Activated CD8-positive, alpha-beta memory T cell treated with anti-CD3 and anti-CD28 coated beads, Interleukin-2, amount 50 U/mL, for 1 hour (primary cell): ENCODE measurements around the gene SLC6A18.

ENCODE experiments used
- DNase-seq: peaks from one replicate; pipeline ENCODE4 v3.0.0-alpha.2; 2020; ENCODE audit errors: extremely low read depth

Gene SLC6A18

DNA sequence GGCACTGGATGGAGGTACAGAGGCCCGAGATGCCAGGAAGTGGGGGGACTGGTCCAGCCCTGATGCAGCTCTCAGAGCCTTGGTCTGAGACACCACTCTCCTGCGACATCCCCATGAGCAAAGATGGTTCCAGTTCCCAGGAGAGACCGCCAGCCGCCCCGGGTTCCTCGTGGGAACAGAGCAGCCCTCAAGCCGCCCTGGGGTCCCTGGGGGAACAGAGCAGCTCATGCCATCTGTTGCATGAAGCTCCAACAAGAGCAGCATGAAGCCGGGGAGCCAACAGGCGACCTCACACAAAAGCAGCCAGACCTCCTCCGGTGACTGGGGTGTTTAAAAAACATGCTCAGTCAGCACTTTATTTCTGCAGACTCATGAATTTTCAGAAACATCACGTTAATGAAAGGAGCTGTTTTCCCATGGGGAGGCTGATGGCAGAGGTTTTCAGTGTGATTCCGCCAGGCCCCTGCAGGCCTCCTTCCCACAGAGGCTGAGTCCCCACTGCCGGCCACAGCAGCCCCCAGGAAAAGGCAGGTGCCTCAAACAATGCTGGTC is 6.2 kb downstream of the SLC6A18 start:
- DNase-seq, result no peak

GRCh38 chr5:1232780-1233179 is 7.6 kb downstream of the SLC6A18 start:
- DNase-seq, result no peak

GRCh38 chr5:1235379-1235778 is 10.2 kb downstream of the SLC6A18 start:
- no peak for DNase-seq

DNA sequence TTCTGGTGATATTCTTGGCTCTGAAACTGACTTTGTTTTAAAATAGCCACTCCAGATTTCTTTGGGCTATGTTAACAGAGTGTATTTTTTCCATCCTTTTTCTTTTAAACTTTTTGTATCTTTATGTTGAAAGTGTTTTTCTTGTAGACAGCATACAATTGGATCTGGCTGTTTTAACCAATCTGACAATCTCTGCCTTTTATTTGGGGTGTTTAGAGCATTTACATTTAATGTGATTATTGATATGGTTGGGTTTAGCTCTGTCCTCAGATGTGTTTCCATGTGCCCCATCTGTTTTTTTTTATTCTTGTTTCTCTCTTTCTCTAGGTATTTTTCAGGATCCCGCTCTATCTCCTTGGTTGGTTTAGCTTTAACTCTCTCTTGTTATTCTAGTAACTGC is 10.7 kb downstream of the SLC6A18 start:
- DNase-seq, result no peak

- DNase-seq, result no peak
Measured at GRCh38 chr5:1239505-1240251, 14.5 kb downstream of the SLC6A18 start.

- no peak for DNase-seq
Measured at GRCh38 chr5:1240496-1241260, 15.5 kb downstream of the SLC6A18 start.

DNA sequence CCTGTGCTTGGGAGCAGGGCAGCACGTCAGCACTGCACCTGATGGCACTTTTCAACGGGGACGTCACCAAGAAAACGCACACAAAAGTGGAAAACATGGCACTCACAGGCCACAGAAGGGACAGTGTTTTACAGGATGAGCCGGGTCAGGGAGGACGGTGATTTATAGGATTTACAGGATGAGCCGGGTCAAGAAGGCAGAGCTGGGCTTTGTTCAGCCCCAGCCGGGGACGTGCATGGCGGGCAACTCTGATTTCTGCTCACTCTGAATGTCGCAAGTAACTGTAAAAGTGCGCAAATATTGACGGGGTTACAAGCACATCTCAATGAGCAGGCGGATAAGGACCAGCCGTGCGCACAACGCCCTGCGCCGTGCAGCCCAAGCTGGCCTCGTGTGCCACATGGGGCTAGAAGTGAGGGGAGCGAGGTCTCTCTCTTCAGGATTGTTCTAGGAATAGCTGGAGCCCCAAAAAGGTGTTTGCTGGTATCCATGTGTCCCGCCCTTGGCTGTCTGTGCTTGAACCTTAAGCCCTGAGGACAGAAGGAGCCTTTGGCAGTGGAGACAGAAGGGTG is 16.4 kb downstream of the SLC6A18 start:
- no peak for DNase-seq

- DNase-seq, result no peak
Measured at GRCh38 chr5:1242733-1243486, 17.7 kb downstream of the SLC6A18 start.

DNA sequence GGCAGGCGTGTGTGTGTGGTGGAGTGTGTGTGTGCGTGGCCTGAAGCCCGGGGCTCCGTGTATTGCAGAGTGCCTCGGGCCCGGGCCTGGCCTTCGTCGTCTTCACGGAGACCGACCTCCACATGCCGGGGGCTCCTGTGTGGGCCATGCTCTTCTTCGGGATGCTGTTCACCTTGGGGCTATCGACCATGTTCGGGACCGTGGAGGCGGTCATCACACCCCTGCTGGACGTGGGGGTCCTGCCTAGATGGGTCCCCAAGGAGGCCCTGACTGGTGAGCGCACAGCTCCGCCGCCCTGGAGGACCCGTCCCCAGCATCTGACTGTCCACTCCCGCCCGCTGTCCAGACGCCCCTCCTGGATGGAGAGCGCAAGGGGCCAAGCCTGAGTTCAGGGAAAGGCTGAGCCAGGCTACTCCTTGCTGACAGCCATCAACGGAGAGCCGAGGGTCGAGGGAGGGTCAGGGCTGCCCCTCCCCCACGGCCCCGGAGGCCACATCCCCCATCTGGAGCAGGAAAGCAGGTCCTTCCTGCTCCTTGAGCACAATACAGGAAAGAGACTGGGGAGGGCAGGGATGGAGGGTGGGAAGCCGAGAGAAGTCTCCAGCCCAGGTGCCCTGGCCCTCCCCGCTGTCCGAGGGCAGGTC is 18.4 kb downstream of the SLC6A18 start:
- DNase-seq, result no peak

DNA sequence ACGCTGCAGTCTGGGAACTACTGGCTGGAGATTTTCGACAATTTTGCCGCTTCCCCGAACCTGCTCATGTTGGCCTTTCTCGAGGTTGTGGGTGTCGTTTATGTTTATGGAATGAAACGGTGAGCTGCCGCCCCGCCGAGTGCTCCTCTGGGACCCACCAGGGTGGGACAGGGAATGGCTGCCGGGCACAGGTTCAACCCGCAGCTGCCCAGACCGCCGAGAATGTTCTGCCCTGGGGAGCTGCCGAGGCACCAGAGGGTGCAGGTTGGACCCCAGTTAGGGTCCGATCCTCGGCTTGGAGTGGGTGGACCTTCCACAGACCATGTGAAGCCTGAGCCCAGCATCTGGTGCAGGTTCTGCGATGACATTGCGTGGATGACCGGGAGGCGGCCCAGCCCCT is 19.1 kb downstream of the SLC6A18 start:
- no peak for DNase-seq

DNA sequence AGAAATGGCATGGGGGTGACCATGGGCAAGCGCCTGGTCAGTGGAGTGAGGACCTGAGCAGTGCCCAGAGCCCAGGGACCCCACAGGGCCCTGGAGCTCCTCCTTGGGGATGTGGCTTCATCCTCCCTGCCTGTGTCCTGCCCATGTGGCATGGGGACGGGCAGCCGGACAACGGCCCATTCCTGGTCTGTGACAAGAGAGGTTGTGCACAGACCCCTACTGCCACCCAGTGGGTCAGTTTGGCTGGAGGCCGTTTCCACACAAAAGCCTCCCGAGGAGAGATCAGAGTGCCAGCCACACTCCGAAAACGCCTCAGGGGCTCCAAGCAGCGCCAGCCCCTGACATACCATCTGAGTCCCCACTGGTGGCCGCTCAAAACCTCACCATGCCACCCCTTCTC is 19.8 kb downstream of the SLC6A18 start:
- no peak for DNase-seq

DNA sequence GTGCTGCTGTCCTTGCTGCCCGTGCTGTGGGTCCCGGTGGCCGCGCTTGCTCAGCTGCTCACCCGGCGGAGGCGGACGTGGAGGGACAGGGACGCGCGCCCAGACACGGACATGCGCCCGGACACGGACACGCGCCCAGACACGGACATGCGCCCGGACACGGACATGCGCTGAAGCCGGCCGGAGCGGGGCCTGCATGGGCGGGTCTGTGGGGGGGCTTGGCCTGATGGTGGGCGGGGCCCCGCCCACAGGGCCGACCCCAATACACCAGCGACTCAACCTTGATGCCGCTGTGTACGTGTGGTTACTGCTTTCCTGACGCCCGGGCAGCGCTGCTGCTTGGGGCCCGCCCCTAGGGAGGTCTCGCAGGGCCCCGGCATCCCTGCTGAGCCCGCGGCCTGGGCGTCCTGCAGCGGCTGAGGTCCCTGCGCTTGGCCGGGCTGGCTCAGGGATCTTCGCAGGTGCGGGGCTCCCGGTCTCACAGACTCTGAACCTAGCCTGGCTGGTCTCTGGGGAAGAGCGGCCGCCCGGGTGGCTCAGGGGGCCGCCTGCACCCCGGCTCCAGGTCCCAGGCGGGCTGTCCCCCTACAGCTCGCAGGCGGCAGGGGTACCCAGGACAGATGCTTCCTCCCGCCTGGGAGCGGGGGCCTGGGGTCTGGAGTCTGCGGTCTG is 20.9 kb downstream of the SLC6A18 start:
- no peak for DNase-seq

GRCh38 chr5:1246711-1247431 is 21.7 kb downstream of the SLC6A18 start:
- DNase-seq, result no peak

- no peak for DNase-seq
Measured at GRCh38 chr5:1247811-1248210, 22.6 kb downstream of the SLC6A18 start.

DNA sequence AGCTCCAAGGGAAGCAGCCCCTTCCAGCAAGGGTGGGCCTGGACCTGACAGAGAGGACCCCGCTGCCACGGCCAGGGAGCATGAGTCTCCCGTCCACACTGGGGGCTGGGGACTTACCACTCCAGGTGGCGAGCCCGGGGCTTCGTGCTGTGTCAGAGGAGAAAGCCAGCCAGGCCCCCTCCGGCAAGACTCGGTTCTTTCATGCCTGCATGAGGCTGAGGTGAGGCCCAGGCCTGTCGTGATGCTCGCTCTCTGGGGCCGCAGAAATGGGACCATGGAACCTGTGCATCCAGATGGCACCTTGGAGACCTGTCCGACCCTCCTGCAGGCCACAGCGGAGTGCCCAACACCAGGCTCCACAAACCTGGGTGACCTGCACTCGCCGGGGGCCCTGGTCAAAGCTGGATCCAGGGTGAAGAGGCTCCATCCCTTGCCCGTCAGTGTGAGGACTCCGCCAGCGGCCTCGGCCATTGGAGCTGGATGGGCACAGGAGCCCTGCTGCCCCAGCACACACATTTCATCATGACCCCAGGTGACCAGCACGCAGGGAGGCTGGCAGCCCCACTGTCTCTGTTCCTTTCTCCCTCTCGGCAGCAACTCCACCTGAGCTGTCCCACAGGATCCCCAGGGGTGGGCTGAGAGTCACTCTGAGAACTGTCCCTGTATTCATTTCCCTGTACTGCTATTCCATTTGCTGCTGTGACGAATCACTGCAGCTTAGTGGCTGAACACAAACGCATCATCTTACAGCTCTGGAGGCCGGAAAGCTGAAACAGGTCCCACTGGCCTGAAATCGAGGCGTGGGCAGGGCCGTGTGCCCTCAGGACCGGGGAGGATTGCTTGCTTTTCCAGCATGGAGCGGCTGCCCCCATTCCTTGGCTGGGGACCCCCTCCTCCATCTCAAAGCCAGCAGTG is 24.4 kb downstream of the SLC6A18 start:
- no peak for DNase-seq

DNA sequence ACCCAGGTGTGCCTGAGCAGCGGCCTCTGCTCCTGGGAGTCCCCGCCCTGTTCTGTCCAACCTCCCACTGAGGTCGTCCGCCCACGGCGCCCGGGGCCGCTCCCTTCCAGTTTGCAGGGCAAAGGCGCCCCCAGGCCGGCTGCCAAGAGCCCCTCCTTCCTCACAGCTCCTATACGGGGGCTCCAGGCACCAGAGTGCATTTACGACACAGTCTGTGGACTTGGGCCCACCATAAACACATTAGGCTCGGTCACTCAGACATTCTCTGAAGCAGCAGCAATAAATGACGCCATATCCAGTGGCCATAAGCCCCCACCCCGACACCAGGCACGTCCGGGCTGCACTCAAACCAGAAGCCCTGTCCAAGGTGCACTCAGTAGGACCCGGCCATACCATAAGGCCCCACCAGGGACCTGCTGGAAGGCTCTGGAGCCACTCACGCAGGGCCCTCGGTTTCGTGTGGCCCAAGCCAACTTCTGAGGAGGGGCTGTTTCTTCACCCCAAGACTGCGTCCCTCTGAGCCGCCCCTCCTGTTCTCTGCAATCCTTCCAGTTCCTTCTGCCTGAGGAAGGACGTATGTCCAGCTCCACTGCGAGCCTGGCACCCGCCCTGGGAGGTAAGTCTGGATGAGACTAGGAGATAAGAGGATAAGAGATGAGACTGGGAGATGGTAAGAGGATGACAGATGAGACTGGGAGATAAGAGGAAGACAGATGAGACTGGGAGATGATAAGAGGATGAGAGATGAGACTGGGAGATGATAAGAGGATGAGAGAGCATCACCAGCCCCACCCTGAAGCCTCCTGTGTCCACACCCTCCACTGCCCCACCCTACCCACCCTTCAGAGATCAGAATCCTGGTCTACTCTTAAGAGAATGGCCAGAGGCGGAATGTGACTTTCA is 26.7 kb downstream of the SLC6A18 start:
- DNase-seq, result no peak

GRCh38 chr5:1252681-1253080 is 27.5 kb downstream of the SLC6A18 start:
- DNase-seq, result no peak

DNA sequence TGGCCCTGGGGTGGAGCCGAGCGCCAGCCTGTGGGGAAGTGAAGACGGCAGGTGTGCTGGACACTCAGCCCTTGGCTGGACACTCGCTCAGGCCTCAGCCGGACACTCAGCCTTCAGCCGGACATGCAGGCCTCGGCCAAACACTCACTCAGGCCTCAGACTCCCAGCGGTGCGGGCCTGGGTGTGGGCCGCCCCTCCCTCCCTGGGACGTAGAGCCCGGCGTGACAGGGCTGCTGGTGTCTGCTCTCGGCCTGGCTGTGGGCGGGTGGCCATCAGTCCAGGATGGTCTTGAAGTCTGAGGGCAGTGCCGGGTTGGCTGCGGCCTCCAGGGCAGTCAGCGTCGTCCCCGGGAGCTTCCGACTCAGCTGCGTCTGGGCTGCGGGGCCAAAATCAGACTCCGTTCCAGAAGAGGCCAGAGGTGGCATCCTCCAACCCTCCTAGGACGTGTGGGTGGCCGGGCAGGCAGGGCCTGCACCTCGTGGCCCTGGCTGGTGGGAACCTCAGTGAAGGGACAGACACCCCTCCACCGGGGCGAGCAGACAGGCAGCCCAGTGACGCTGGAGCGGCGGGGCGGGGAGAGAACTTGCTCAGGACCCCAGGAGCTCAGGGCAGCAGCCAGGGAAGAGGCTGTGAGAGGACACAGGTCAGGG is 28.4 kb downstream of the SLC6A18 start:
- no peak for DNase-seq
